ENCODE results near the gene RRAD.

The RRAD gene

DNA sequence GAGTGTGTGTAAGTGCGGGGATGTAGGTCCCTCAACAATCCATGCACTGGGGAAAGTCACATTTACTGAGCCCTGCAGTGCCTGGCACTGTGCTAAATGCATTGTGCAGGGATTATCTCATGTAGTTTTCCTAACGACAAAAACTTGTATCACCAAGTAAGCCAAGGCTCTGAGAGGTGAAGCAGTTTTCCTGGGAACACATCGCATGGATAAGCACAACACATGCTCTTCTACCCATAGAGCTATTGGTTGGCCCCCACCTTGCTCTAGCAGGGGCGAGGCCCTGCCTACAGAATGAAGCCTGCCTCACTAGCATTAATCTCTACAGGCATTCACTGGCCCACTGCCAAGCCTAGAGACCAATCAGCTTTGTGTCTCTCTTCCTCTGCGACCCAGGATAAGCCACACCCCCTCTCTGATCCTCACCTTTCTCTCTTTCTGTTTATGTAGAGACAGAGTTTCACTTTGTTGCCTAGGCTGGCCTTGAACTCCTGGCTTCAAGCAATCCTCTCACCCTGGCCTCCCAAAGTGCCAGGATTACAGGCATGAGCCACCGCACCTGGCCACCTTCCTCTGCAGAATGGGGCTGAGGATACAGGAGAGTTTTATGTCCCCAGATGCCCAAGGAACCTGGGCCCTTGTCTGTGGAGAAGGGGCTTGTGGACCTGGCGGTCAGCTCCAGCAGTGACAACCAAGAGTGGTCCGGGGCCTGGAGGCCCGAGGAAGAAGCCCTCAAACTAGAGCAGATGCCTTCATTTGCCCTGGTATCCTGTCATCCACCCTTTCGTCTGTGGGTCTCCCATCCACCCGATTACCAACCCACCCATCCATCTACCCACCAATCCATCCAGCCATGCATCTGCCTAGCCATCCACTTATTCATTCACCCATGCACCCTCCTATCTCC, 19.4 kb downstream of the RRAD start:
- Histone ChIP-seq H3K36me3 (ENCODE audit: control insufficient read depth in 1 of 2, insufficient read depth in 2 of 2, low read length in 2 of 2) (no peaks in the 10 kb centered on the region), H3K14ac (ENCODE audit: low read length) (no peak overlapping the region)

DNA sequence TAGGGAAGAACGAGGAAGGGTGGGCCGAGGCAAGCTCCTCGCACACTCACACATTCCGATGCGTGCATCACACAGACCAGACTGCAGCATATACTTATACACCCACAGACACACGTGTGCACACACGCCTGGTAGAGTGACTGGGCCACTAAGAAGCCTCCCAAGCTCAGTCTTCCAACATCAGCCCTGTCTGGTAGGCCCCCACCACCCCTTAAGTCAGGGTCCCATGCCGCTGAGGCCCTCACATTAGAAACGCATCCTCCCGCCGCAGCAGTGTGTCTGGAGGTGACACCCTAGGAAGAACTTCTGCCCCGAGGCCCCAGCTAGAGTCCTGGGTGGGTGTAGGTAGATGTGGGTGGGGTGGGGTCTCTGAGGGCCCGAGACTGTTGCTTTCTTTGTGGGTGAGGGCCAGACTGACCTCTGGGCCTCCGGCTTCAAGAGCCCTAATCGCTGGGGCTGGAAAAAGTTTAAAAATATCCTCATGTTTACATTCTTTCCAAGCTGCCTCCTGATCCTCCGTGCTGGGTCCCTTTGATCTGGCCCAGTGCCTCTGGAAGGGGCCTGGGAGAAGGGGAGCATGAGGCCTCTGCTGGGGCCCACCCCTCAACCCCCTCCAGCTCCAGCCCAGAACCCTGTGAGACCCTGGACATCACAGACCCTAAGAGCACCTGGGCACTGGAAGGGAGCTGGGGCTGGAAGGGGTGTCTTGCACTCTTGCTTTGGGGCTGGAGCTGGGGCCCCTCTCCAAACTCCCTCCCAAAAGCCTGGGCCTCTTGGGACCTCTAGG, 20.3 kb downstream of the RRAD start:
- DNase-seq: no peak
- no peak overlapping the region for H3K14ac ChIP-seq (ENCODE audit: low read length)
- H2BK5ac ChIP-seq (ENCODE audit: low read depth, low read length, poor library complexity): no peak overlapping the region
- no CpG with 5 or more reads among the region's 16 CpGs for WGBS (ENCODE audit: extremely low coverage, insufficient coverage, insufficient read length)
- no peak overlapping the region for H2AFZ ChIP-seq (ENCODE audit: insufficient read depth, low read length, poor library complexity)
- no peak overlapping the region for H3K4me2 ChIP-seq (ENCODE audit: low read length)
- no peak overlapping the region for H4K91ac ChIP-seq (ENCODE audit: low read depth, low read length)
- H2BK120ac ChIP-seq (ENCODE audit: insufficient read depth, low read length, poor library complexity): no peak overlapping the region
- H3K4me1 ChIP-seq (ENCODE audit: control insufficient read depth in 1 of 2, insufficient read depth in 2 of 2, low read length in 2 of 2): peaks cover 3 to 4% of the 10 kb centered on the region in 2 experiments
- H2AK5ac ChIP-seq (ENCODE audit: low read length): no peak overlapping the region
- H3K23ac ChIP-seq (ENCODE audit: low read length): no peak overlapping the region
- no peaks in the 10 kb centered on the region for H3K36me3 ChIP-seq (ENCODE audit: control insufficient read depth in 1 of 2, insufficient read depth in 2 of 2, low read length in 2 of 2)
- no peaks in the 10 kb centered on the region for H3K27me3 ChIP-seq (ENCODE audit: insufficient read depth, low read length)
- no peaks in the 10 kb centered on the region for H3K79me1 ChIP-seq (ENCODE audit: low read length)
- H3K9ac ChIP-seq (ENCODE audit: low read length): no peak overlapping the region
- no peak overlapping the region for H2BK12ac ChIP-seq (ENCODE audit: low read length)
- no peak overlapping the region for H4K12ac ChIP-seq (ENCODE audit: low read depth, low read length)
- no peak overlapping the region for H3K18ac ChIP-seq (ENCODE audit: low read length)
- no peaks in the 10 kb centered on the region for H3K79me2 ChIP-seq (ENCODE audit: control insufficient read depth, insufficient read depth, low read length, poor library complexity)
- H3K9me3 ChIP-seq (ENCODE audit: insufficient read depth, low read depth, low read length): peaks cover 2% of the 10 kb centered on the region
- H3K4me3 ChIP-seq (ENCODE audit: low read depth, low read length): no peak overlapping the region
- no peak overlapping the region for H4K8ac ChIP-seq (ENCODE audit: low read depth, low read length)
- H3K27ac ChIP-seq (ENCODE audit: low read depth, low read length): no peak overlapping the region
- H3K4ac ChIP-seq (ENCODE audit: low read depth, low read length): no peak overlapping the region

More for the DNA sequence above, 19.4 kb downstream of the RRAD start:
- Histone ChIP-seq H2AFZ (ENCODE audit: insufficient read depth, low read length, poor library complexity) (no peak overlapping the region), H3K79me2 (ENCODE audit: control insufficient read depth, insufficient read depth, low read length, poor library complexity) (no peaks in the 10 kb centered on the region), H3K27ac (ENCODE audit: low read depth, low read length) (no peak overlapping the region), H3K18ac (ENCODE audit: low read length) (no peak overlapping the region), H3K9me3 (ENCODE audit: insufficient read depth, low read depth, low read length) (peaks cover 2% of the 10 kb centered on the region), H2AK5ac (ENCODE audit: low read length) (no peak overlapping the region), H2BK5ac (ENCODE audit: low read depth, low read length, poor library complexity) (no peak overlapping the region), H2BK12ac (ENCODE audit: low read length) (no peak overlapping the region), H3K4ac (ENCODE audit: low read depth, low read length) (no peak overlapping the region), H2BK120ac (ENCODE audit: insufficient read depth, low read length, poor library complexity) (no peak overlapping the region), H3K4me2 (ENCODE audit: low read length) (no peak overlapping the region), H3K9ac (ENCODE audit: low read length) (no peak overlapping the region), H3K27me3 (ENCODE audit: insufficient read depth, low read length) (no peaks in the 10 kb centered on the region), H4K91ac (ENCODE audit: low read depth, low read length) (no peak overlapping the region), H3K23ac (ENCODE audit: low read length) (no peak overlapping the region), H3K4me1 (ENCODE audit: control insufficient read depth in 1 of 2, insufficient read depth in 2 of 2, low read length in 2 of 2) (no peaks in the 10 kb centered on the region), H4K8ac (ENCODE audit: low read depth, low read length) (no peak overlapping the region), H4K12ac (ENCODE audit: low read depth, low read length) (no peak overlapping the region), H3K4me3 (ENCODE audit: low read depth, low read length) (no peak overlapping the region), H3K79me1 (ENCODE audit: low read length) (no peaks in the 10 kb centered on the region)
- no CpG with 5 or more reads among the region's 11 CpGs for WGBS (ENCODE audit: extremely low coverage, insufficient coverage, insufficient read length)
- DNase-seq: no peak

DNA sequence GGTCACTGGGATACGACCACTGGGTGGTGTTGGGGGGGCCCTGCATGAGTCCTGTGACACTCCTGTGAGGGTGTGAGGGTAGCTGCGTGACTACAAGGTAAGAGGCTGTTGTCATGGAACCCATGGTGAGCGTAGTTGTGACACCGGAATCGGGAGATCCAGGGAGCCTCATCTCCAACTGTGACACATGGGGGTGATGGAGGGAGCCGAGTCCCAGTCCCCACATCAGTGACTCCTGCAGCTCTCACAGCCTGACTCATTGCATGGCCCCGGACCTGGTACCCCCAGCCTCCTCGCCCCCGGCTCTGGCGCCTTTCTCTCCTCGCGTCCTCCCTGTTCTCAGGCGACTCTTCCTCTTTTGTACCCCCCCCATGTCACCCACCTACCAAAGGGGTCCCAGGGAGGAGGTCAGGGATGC, 20.9 kb downstream of the RRAD start:
- Histone ChIP-seq H3K27me3 (ENCODE audit: insufficient read depth, low read length) (no peaks in the 10 kb centered on the region), H3K9me3 (ENCODE audit: insufficient read depth, low read depth, low read length) (peaks cover 2% of the 10 kb centered on the region)

DNA sequence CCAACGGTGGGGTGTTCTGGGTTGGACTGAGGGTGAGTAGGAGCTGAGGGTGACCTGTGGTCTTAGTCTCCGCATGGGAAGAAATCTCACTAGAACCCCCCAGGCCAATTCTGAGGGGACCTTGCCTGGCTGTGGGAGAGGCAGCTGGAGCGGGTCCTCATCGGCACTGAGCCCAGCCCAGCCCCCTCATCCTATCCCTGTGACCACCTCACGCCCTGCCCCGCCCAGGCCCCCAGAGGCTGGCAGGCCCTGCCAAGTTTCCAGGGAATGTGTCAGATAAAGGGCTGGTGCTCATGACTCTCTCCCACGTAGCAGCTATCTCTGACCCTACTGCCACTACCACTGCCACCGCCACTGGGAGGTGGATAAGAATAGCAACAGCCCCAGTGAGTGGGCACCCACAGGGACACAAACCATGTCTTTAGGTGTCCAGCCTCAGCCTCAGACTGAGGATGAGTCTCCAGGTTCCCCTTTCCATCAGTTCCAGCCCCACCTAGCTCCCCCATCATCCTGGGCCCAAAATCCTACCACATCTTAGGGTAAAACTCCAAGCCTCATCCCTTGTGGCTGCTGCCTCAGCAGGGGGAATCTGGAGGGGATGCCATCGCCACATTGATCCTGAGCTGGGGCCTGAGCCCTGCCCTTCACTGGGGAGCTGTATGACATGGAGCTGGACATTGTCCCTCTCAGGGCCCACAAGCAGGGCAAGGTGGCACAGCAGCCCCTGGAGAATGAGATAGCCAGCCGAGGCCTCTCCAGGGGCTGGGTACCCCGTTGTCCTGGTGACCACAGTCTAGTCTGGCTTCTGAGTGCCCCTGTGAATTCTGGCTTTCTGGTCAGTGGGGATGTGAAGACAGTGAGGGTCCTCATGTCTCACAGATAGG, 21.5 kb downstream of the RRAD start:
- Histone ChIP-seq H3K27ac (ENCODE audit: low read depth, low read length) (no peak overlapping the region), H3K18ac (ENCODE audit: low read length) (no peak overlapping the region), H2AK5ac (ENCODE audit: low read length) (no peak overlapping the region), H3K9me3 (ENCODE audit: insufficient read depth, low read depth, low read length) (no peaks in the 10 kb centered on the region), H4K8ac (ENCODE audit: low read depth, low read length) (no peak overlapping the region), H3K9ac (ENCODE audit: low read length) (no peak overlapping the region), H4K91ac (ENCODE audit: low read depth, low read length) (no peak overlapping the region), H3K36me3 (ENCODE audit: control insufficient read depth in 1 of 2, insufficient read depth in 2 of 2, low read length in 2 of 2) (no peaks in the 10 kb centered on the region), H3K4ac (ENCODE audit: low read depth, low read length) (no peak overlapping the region), H2AFZ (ENCODE audit: insufficient read depth, low read length, poor library complexity) (no peak overlapping the region), H3K27me3 (ENCODE audit: insufficient read depth, low read length) (no peaks in the 10 kb centered on the region), H3K4me3 (ENCODE audit: low read depth, low read length) (no peak overlapping the region), H3K23ac (ENCODE audit: low read length) (no peak overlapping the region), H2BK5ac (ENCODE audit: low read depth, low read length, poor library complexity) (no peak overlapping the region), H3K79me2 (ENCODE audit: control insufficient read depth, insufficient read depth, low read length, poor library complexity) (no peaks in the 10 kb centered on the region), H4K12ac (ENCODE audit: low read depth, low read length) (no peak overlapping the region), H3K79me1 (ENCODE audit: low read length) (no peaks in the 10 kb centered on the region), H3K14ac (ENCODE audit: low read length) (no peak overlapping the region), H2BK120ac (ENCODE audit: insufficient read depth, low read length, poor library complexity) (no peak overlapping the region), H3K4me1 (ENCODE audit: control insufficient read depth in 1 of 2, insufficient read depth in 2 of 2, low read length in 2 of 2) (peaks cover 5 to 8% of the 10 kb centered on the region in 2 experiments), H3K4me2 (ENCODE audit: low read length) (no peak overlapping the region), H2BK12ac (ENCODE audit: low read length) (no peak overlapping the region)
- no CpG with 5 or more reads among the region's 11 CpGs for WGBS (ENCODE audit: extremely low coverage, insufficient coverage, insufficient read length)
- no peak for DNase-seq

More for the DNA sequence above, 20.9 kb downstream of the RRAD start:
- Histone ChIP-seq H4K8ac (ENCODE audit: low read depth, low read length) (no peak overlapping the region), H2AK5ac (ENCODE audit: low read length) (no peak overlapping the region), H3K4me1 (ENCODE audit: control insufficient read depth in 1 of 2, insufficient read depth in 2 of 2, low read length in 2 of 2) (peaks cover 5 to 7% of the 10 kb centered on the region in 2 experiments), H4K12ac (ENCODE audit: low read depth, low read length) (no peak overlapping the region), H2BK5ac (ENCODE audit: low read depth, low read length, poor library complexity) (no peak overlapping the region), H3K36me3 (ENCODE audit: control insufficient read depth in 1 of 2, insufficient read depth in 2 of 2, low read length in 2 of 2) (no peaks in the 10 kb centered on the region), H2BK12ac (ENCODE audit: low read length) (no peak overlapping the region), H3K27ac (ENCODE audit: low read depth, low read length) (no peak overlapping the region), H3K18ac (ENCODE audit: low read length) (no peak overlapping the region), H2AFZ (ENCODE audit: insufficient read depth, low read length, poor library complexity) (no peak overlapping the region), H3K9ac (ENCODE audit: low read length) (no peak overlapping the region), H3K79me2 (ENCODE audit: control insufficient read depth, insufficient read depth, low read length, poor library complexity) (no peaks in the 10 kb centered on the region), H3K4me3 (ENCODE audit: low read depth, low read length) (no peak overlapping the region), H3K79me1 (ENCODE audit: low read length) (no peaks in the 10 kb centered on the region), H3K14ac (ENCODE audit: low read length) (no peak overlapping the region), H4K91ac (ENCODE audit: low read depth, low read length) (no peak overlapping the region), H3K23ac (ENCODE audit: low read length) (no peak overlapping the region), H3K4me2 (ENCODE audit: low read length) (no peak overlapping the region), H2BK120ac (ENCODE audit: insufficient read depth, low read length, poor library complexity) (no peak overlapping the region), H3K4ac (ENCODE audit: low read depth, low read length) (no peak overlapping the region)
- no peak for DNase-seq
- no CpG with 5 or more reads among the region's 13 CpGs for WGBS (ENCODE audit: extremely low coverage, insufficient coverage, insufficient read length)
